Measurements from ENCODE around the gene SULT4A1. TPM values are rescaled to one million over a fixed set of nuclear protein-coding genes. Genes with fewer than 3 reads are reported as not detected.

SULT4A1 gene
- total RNA-seq, 1 donor from 2014 or later = 5.9 TPM

GRCh38 chr22:43833286-43834240, 28.8 kb downstream of the SULT4A1 start:
- Mint-ChIP-seq H3K9me3 (ENCODE audit: unreplicated experiment) (no peaks in the 10 kb centered on the region), H3K27me3 (ENCODE audit: low read depth, unreplicated experiment) (peaks cover 10% of the 10 kb centered on the region), H3K27ac (ENCODE audit: unreplicated experiment) (no peak overlapping the region), H3K4me1 (ENCODE audit: low read depth, unreplicated experiment) (peaks cover 2% of the 10 kb centered on the region), H3K4me3 (ENCODE audit: unreplicated experiment) (no peak overlapping the region), H3K36me3 (ENCODE audit: low read depth, unreplicated experiment) (peaks cover 9% of the 10 kb centered on the region)
- TF ChIP-seq CTCF (IDR thresholded peaks at IDR 0.05; ENCODE audit: insufficient read depth, low read depth, low read length) (no peak), EZH2 (IDR thresholded peaks at IDR 0.05; ENCODE audit: insufficient read depth, low read length) (no peak)
- Histone ChIP-seq H3K27me3 (ENCODE audit: insufficient read depth, low read length) (no peaks in the 10 kb centered on the region), H2AFZ (ENCODE audit: low read depth, low read length) (no peak overlapping the region), H3K4me3 (ENCODE audit: insufficient read depth, low read depth, low read length) (no peak overlapping the region), H3K4me2 (ENCODE audit: low read length) (no peak overlapping the region), H3K36me3 (ENCODE audit: insufficient read depth, low read length) (no peaks in the 10 kb centered on the region), H3K27ac (ENCODE audit: low read depth, low read length) (no peak overlapping the region), H3K79me2 (ENCODE audit: insufficient read depth, low read length) (no peaks in the 10 kb centered on the region), H3K9ac (ENCODE audit: low read length) (no peak overlapping the region), H3K4me1 (ENCODE audit: insufficient read depth, low read length) (peaks cover 13% of the 10 kb centered on the region), H4K20me1 (ENCODE audit: insufficient read depth, low read length) (no peaks in the 10 kb centered on the region), H3K9me3 (ENCODE audit: insufficient read depth, low read depth, low read length) (no peaks in the 10 kb centered on the region)
- no peak for FAIRE-seq
- DNase-seq (ENCODE audit: low read depth) = no peak

GRCh38 chr22:43832393-43833265, 29.7 kb downstream of the SULT4A1 start:
- no peak overlapping the region for H2AFZ ChIP-seq (ENCODE audit: low read depth, low read length)

More at GRCh38 chr22:43832393-43833265, 29.7 kb downstream of the SULT4A1 start:
- H3K4me3 Mint-ChIP-seq (ENCODE audit: unreplicated experiment) = no peak overlapping the region
- no peaks in the 10 kb centered on the region for H3K9me3 ChIP-seq (ENCODE audit: insufficient read depth, low read depth, low read length)
- no peaks in the 10 kb centered on the region for H3K9me3 Mint-ChIP-seq (ENCODE audit: unreplicated experiment)
- FAIRE-seq = no peak
- peaks cover 6% of the 10 kb centered on the region for H3K4me1 ChIP-seq (ENCODE audit: insufficient read depth, low read length)
- H3K27me3 ChIP-seq (ENCODE audit: insufficient read depth, low read length) = no peaks in the 10 kb centered on the region
- H3K4me3 ChIP-seq (ENCODE audit: insufficient read depth, low read depth, low read length) = no peak overlapping the region
- H4K20me1 ChIP-seq (ENCODE audit: insufficient read depth, low read length) = no peaks in the 10 kb centered on the region
- no peak overlapping the region for H3K27ac Mint-ChIP-seq (ENCODE audit: unreplicated experiment)
- H3K27me3 Mint-ChIP-seq (ENCODE audit: low read depth, unreplicated experiment) = peaks cover 10% of the 10 kb centered on the region
- no peak overlapping the region for H3K9ac ChIP-seq (ENCODE audit: low read length)
- H3K27ac ChIP-seq (ENCODE audit: low read depth, low read length) = no peak overlapping the region
- no peak for DNase-seq (ENCODE audit: low read depth)
- H3K36me3 ChIP-seq (ENCODE audit: insufficient read depth, low read length) = no peaks in the 10 kb centered on the region
- H3K4me1 Mint-ChIP-seq (ENCODE audit: low read depth, unreplicated experiment) = peaks cover 4% of the 10 kb centered on the region
- TF ChIP-seq CTCF (IDR thresholded peaks at IDR 0.05; ENCODE audit: insufficient read depth, low read depth, low read length) (no peak), EZH2 (IDR thresholded peaks at IDR 0.05; ENCODE audit: insufficient read depth, low read length) (no peak)
- no peaks in the 10 kb centered on the region for H3K79me2 ChIP-seq (ENCODE audit: insufficient read depth, low read length)
- H3K4me2 ChIP-seq (ENCODE audit: low read length) = no peak overlapping the region
- H3K36me3 Mint-ChIP-seq (ENCODE audit: low read depth, unreplicated experiment) = peaks cover 6% of the 10 kb centered on the region
